Measurements from ENCODE around the gene DNAH1.

The DNAH1 gene

DNA sequence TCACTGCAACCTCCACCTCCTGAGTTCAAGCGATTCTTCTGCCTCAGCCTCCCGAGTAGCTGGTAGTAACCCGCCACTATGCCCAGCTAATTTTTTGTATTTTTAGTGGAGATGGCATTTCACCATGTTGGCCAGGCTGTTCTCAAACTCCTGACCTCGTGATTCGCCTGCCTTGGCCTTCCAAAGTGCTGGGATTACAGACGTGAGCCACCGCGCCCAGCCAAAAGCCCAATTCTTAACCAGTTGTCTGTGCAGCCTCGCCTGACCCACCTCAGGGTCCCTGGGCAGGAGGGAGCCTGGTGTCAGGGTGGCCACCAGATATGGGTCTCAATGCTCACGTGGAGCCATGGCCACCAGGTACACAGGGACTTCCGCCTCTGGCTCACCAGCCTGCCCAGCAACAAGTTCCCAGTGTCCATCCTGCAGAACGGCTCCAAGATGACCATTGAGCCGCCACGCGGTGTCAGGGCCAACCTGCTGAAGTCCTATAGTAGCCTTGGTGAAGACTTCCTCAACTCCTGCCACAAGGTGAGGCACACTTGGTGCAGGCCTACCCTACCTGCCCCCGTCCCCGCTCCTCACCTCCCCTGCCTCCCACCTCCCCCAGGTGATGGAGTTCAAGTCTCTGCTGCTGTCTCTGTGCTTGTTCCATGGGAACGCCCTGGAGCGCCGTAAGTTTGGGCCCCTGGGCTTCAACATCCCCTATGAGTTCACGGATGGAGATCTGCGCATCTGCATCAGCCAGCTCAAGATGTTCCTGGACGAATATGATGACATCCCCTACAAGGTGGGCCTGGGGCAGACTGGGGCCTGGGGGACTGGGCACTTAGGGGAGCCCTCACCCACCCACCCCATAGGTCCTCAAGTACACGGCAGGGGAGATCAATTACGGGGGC, 80.1 kb downstream of the DNAH1 start:
- no peak overlapping the region for H3K27ac ChIP-seq (ENCODE audit: insufficient read depth, low read length, poor library complexity, severe bottlenecking)
- no peaks in the 10 kb centered on the region for H3K9me3 ChIP-seq (ENCODE audit: control insufficient read depth, low read length)
- no peaks in the 10 kb centered on the region for H3K27me3 ChIP-seq (replicated peaks; ENCODE audit: control insufficient read depth, insufficient read depth, low read length, poor library complexity, severe bottlenecking)
- H3K4me1 ChIP-seq (ENCODE audit: control insufficient read depth, insufficient read depth, low read length, poor library complexity, severe bottlenecking) = no peaks in the 10 kb centered on the region
- no peak for DNase-seq
- H3K36me3 ChIP-seq (ENCODE audit: control insufficient read depth, insufficient read depth, low read length) = peaks cover 43% of the 10 kb centered on the region
- H3K4me3 ChIP-seq (ENCODE audit: insufficient read depth, low read depth, low read length, poor library complexity, severe bottlenecking) = no peak overlapping the region

DNA sequence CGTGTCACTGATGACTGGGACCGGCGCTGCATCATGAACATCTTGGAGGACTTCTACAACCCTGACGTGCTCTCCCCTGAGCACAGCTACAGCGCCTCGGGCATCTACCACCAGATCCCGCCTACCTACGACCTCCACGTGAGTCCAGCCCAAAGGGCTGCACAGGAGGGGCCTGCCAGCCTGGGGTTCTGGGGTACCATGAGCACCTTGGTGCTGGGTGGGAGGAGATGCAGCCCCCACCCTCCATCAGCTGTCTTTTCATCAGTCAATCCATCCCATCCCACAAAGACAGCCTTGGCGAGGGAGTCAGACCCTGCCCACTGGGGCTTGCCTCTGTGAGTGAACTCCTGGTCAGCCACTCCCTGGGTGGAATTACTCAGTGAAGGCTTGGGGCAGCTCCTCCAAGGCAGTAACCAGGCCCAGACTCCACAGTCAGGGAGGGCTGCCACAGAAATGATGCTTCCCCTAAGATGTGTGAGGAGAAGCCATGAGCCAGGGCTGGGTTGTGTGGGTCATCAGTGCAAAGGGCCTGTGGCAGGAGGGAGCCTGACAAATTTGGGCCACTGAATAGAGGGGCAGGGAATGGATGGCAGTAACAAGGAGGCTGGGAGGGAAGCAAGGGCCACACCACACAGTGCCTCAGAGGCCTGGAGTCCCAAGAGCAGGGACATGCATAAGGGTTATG, 80.9 kb downstream of the DNAH1 start:
- Histone ChIP-seq H3K27ac (ENCODE audit: insufficient read depth, low read length, poor library complexity, severe bottlenecking) (no peak overlapping the region), H3K36me3 (ENCODE audit: control insufficient read depth, insufficient read depth, low read length) (peaks cover 43% of the 10 kb centered on the region), H3K4me3 (ENCODE audit: insufficient read depth, low read depth, low read length, poor library complexity, severe bottlenecking) (no peak overlapping the region), H3K9me3 (ENCODE audit: control insufficient read depth, low read length) (no peaks in the 10 kb centered on the region), H3K4me1 (ENCODE audit: control insufficient read depth, insufficient read depth, low read length, poor library complexity, severe bottlenecking) (no peaks in the 10 kb centered on the region), H3K27me3 (replicated peaks; ENCODE audit: control insufficient read depth, insufficient read depth, low read length, poor library complexity, severe bottlenecking) (no peaks in the 10 kb centered on the region)
- DNase-seq = no peak

DNA sequence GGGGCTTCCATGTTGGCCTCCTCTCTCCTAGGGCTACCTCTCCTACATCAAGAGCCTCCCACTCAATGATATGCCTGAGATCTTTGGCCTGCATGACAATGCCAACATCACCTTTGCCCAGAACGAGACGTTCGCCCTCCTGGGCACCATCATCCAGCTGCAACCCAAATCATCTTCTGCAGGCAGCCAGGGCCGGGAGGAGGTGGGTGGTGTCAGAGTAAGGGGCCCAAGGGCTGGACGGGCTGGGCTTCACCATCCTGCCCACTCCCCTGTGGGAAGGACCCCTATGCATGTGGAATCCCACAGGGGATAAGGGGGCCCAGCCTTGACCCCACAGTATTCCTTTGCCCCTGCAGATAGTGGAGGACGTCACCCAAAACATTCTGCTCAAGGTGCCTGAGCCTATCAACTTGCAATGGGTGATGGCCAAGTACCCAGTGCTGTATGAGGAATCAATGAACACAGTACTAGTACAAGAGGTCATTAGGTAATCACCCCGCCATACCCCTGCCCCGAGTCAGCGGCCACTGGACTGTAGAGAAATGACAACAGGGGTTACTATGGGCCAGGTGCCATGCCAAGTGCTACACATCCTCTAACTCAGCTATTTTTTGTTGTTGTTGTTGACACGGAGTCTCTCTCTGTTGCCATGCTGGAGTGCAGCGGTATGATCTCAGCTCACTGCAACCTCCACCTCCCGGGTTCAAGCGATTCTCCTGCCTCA, 81.7 kb downstream of the DNAH1 start:
- Histone ChIP-seq H3K27me3 (replicated peaks; ENCODE audit: control insufficient read depth, insufficient read depth, low read length, poor library complexity, severe bottlenecking) (no peaks in the 10 kb centered on the region), H3K9me3 (ENCODE audit: control insufficient read depth, low read length) (no peaks in the 10 kb centered on the region), H3K36me3 (ENCODE audit: control insufficient read depth, insufficient read depth, low read length) (peaks cover 43% of the 10 kb centered on the region), H3K27ac (ENCODE audit: insufficient read depth, low read length, poor library complexity, severe bottlenecking) (no peak overlapping the region), H3K4me3 (ENCODE audit: insufficient read depth, low read depth, low read length, poor library complexity, severe bottlenecking) (no peak overlapping the region), H3K4me1 (ENCODE audit: control insufficient read depth, insufficient read depth, low read length, poor library complexity, severe bottlenecking) (no peaks in the 10 kb centered on the region)
- no peak for DNase-seq

DNA sequence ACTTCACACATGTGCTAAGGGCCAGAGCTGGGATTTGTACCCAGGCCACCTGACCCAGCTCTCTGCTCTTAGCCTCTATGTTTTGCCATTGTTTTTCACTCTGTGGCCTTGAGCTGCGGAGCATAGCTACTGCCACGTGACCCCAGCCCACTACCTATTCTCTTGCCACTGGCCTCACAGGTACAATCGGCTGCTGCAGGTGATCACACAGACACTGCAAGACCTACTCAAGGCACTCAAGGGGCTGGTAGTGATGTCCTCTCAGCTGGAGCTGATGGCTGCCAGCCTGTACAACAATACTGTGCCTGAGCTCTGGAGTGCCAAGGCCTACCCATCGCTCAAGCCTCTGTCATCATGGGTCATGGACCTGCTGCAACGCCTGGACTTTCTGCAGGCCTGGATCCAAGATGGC, 82.6 kb downstream of the DNAH1 start:
- no peaks in the 10 kb centered on the region for H3K9me3 ChIP-seq (ENCODE audit: control insufficient read depth, low read length)
- H3K27ac ChIP-seq (ENCODE audit: insufficient read depth, low read length, poor library complexity, severe bottlenecking) = no peak overlapping the region
- DNase-seq = no peak
- H3K27me3 ChIP-seq (replicated peaks; ENCODE audit: control insufficient read depth, insufficient read depth, low read length, poor library complexity, severe bottlenecking) = no peaks in the 10 kb centered on the region
- peaks cover 45% of the 10 kb centered on the region for H3K36me3 ChIP-seq (ENCODE audit: control insufficient read depth, insufficient read depth, low read length)
- H3K4me3 ChIP-seq (ENCODE audit: insufficient read depth, low read depth, low read length, poor library complexity, severe bottlenecking) = no peak overlapping the region
- H3K4me1 ChIP-seq (ENCODE audit: control insufficient read depth, insufficient read depth, low read length, poor library complexity, severe bottlenecking) = no peaks in the 10 kb centered on the region

DNA sequence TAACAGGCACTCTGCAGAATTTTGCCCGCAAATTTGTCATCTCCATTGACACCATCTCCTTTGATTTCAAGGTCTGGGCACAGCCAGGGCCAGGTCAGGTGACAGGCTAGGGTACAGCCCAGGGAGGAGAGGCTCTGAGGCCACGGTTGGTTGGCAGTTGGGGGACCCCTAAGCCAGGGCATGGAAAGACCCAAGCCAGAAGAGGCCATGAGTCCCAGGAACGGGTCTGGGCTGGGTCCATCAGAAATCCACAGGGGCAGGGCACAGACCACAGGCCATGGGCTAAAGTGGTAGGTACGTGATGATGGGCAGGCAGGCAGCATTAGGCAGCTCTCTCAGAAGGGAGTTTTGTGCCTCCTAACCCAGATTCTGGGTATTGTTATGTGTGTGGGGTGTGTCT, 83.0 kb downstream of the DNAH1 start:
- Histone ChIP-seq H3K27ac (ENCODE audit: insufficient read depth, low read length, poor library complexity, severe bottlenecking) (no peak overlapping the region), H3K36me3 (ENCODE audit: control insufficient read depth, insufficient read depth, low read length) (peaks cover 46% of the 10 kb centered on the region), H3K4me3 (ENCODE audit: insufficient read depth, low read depth, low read length, poor library complexity, severe bottlenecking) (no peak overlapping the region), H3K4me1 (ENCODE audit: control insufficient read depth, insufficient read depth, low read length, poor library complexity, severe bottlenecking) (no peaks in the 10 kb centered on the region), H3K9me3 (ENCODE audit: control insufficient read depth, low read length) (no peaks in the 10 kb centered on the region), H3K27me3 (replicated peaks; ENCODE audit: control insufficient read depth, insufficient read depth, low read length, poor library complexity, severe bottlenecking) (no peaks in the 10 kb centered on the region)
- DNase-seq = no peak

DNA sequence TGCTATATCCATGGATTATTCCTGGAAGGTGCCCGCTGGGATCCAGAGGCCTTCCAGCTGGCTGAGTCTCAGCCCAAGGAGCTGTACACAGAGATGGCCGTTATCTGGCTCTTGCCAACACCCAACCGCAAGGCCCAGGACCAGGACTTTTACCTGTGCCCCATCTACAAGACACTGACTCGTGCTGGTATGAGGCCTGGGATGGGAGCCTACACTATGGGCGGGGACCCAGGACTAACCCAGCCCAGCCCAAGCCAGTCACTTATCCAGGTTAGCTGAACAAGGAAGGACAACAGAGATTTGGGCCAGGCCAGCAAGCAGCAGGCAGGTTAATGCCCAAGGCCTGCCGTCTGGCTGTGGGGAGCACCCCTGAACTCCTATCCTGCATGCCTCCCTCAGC, 83.5 kb downstream of the DNAH1 start:
- Histone ChIP-seq H3K4me3 (ENCODE audit: insufficient read depth, low read depth, low read length, poor library complexity, severe bottlenecking) (no peak overlapping the region), H3K27me3 (replicated peaks; ENCODE audit: control insufficient read depth, insufficient read depth, low read length, poor library complexity, severe bottlenecking) (no peaks in the 10 kb centered on the region), H3K4me1 (ENCODE audit: control insufficient read depth, insufficient read depth, low read length, poor library complexity, severe bottlenecking) (no peaks in the 10 kb centered on the region), H3K27ac (ENCODE audit: insufficient read depth, low read length, poor library complexity, severe bottlenecking) (no peak overlapping the region), H3K36me3 (ENCODE audit: control insufficient read depth, insufficient read depth, low read length) (peaks cover 46% of the 10 kb centered on the region), H3K9me3 (ENCODE audit: control insufficient read depth, low read length) (no peaks in the 10 kb centered on the region)
- DNase-seq = no peak

DNA sequence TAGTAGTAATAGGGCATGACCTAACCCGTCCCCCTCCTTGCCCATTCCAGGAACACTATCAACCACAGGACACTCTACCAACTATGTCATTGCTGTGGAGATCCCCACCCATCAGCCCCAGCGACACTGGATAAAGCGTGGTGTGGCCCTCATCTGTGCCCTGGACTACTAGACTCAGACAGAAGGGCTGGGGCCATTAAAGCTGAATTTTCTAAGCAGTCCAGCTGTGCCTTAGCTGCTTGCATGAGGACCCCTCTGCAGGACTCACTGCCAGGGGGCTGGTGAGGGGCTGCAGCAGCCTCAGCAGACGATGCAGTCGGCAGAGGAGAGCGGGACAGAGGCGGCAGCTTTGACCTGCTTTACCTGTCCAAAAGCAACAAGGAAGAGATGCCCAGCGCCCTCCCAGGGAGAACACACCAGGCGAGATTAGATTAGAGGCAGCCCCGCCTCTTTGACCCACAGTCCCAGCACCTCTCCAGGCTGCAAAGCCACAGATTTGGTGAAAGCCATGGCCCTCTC, 84.2 kb downstream of the DNAH1 start:
- no peaks in the 10 kb centered on the region for H3K27me3 ChIP-seq (replicated peaks; ENCODE audit: control insufficient read depth, insufficient read depth, low read length, poor library complexity, severe bottlenecking)
- H3K4me1 ChIP-seq (ENCODE audit: control insufficient read depth, insufficient read depth, low read length, poor library complexity, severe bottlenecking) = no peaks in the 10 kb centered on the region
- no peak overlapping the region for H3K27ac ChIP-seq (ENCODE audit: insufficient read depth, low read length, poor library complexity, severe bottlenecking)
- peaks cover 53% of the 10 kb centered on the region for H3K36me3 ChIP-seq (ENCODE audit: control insufficient read depth, insufficient read depth, low read length)
- no peak for DNase-seq
- no peak overlapping the region for H3K4me3 ChIP-seq (ENCODE audit: insufficient read depth, low read depth, low read length, poor library complexity, severe bottlenecking)
- H3K9me3 ChIP-seq (ENCODE audit: control insufficient read depth, low read length) = no peaks in the 10 kb centered on the region

DNA sequence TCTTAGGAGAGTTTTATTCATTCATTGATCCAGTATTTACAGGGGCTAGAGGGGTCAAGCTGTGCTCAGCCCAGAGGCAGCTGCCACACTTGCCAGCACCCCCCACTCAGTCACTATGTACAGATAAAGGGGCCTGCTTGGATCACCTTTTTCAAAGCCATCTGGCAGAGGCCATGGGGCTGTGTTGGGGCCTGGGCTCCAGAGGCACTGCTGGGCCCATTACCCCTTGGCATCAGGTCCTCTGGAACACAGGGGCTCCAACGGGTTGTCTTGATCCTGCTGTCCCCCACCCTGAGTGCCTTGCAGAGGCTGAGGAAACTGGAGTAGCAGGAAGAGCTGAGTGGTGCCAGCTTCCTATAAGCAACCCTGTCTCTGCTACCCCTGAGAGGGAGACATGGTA, 84.9 kb downstream of the DNAH1 start:
- Histone ChIP-seq H3K4me1 (ENCODE audit: control insufficient read depth, insufficient read depth, low read length, poor library complexity, severe bottlenecking) (no peaks in the 10 kb centered on the region), H3K9me3 (ENCODE audit: control insufficient read depth, low read length) (no peaks in the 10 kb centered on the region), H3K27me3 (replicated peaks; ENCODE audit: control insufficient read depth, insufficient read depth, low read length, poor library complexity, severe bottlenecking) (no peaks in the 10 kb centered on the region), H3K36me3 (ENCODE audit: control insufficient read depth, insufficient read depth, low read length) (peaks cover 60% of the 10 kb centered on the region), H3K4me3 (ENCODE audit: insufficient read depth, low read depth, low read length, poor library complexity, severe bottlenecking) (no peak overlapping the region), H3K27ac (ENCODE audit: insufficient read depth, low read length, poor library complexity, severe bottlenecking) (no peak overlapping the region)
- no peak for DNase-seq

DNA sequence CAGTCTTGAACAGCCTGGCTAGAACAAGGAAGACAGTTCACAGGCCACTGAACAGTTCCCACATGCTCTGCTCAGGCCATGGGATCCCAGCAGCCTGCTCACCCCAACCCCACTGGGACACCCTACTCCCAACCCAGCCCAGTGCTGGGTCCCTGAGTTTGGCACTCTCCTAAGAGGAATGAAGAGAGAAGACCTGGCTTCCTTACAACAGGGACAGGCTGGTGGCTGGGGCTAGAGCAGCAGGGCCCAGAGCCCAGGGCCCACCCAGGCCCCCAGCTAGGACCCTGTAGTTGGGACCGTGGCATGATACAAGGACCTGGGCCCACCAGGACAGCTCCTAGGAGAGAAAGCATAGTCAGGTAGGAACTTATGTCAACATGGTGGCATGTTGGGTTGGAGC, 85.4 kb downstream of the DNAH1 start:
- Histone ChIP-seq H3K27ac (ENCODE audit: insufficient read depth, low read length, poor library complexity, severe bottlenecking) (no peak overlapping the region), H3K36me3 (ENCODE audit: control insufficient read depth, insufficient read depth, low read length) (peaks cover 65% of the 10 kb centered on the region), H3K4me1 (ENCODE audit: control insufficient read depth, insufficient read depth, low read length, poor library complexity, severe bottlenecking) (no peaks in the 10 kb centered on the region), H3K27me3 (replicated peaks; ENCODE audit: control insufficient read depth, insufficient read depth, low read length, poor library complexity, severe bottlenecking) (no peaks in the 10 kb centered on the region), H3K9me3 (ENCODE audit: control insufficient read depth, low read length) (no peaks in the 10 kb centered on the region), H3K4me3 (ENCODE audit: insufficient read depth, low read depth, low read length, poor library complexity, severe bottlenecking) (no peak overlapping the region)
- no peak for DNase-seq
